ENCODE data around the gene SAPCD2. TPM values are rescaled to one million over a fixed set of nuclear protein-coding genes. Genes with fewer than 3 reads are reported as not detected.

SAPCD2 gene
- total RNA-seq, 1 experiment from 2014 or later, result 57.5 TPM

DNA sequence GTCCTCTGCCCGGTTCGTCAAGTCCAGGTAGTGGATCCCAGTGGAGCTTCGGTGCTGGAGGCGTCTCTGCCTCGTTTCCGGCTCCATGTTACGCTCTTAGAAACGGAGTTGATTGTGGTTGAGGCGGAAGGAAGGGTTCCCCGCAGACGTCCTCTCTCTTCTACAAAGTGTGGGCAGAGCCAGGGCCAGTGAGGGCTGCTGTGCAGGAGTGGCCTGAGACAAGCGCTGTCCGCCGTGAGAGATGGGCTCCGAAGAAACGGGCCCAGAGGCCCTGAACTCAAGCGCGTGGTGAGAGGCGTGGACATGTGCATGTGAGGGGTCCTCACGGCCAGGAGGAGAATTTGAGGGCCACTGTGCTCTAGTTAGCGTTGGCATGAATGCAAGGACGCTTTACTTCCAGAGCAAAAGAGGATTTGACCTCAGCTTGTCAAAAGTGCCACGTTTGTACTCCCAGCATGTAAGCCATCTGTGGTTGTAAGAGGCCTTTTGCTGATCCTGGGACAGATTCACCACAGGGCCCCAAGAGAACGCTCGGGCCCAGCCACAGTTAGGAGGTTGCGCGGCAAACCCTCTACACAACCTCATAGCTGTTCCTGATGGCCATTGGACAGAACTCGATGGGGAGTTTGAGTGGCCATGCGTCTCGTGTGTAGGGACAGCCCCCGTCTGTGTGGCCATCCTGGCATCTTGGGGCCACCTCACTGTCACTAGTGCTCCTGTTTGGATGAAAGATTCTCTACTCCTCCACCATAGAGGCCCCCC is 26.6 kb upstream of the SAPCD2 start:
- Histone ChIP-seq H3K9me3 (no peaks in the 10 kb centered on the region), H3K4me1 (no peaks in the 10 kb centered on the region), H3K36me3 (ENCODE audit: control insufficient read depth, insufficient read depth, low read length) (peaks cover 8% of the 10 kb centered on the region), H3K4me3 (ENCODE audit: low read depth, low read length) (no peak overlapping the region), H3K27me3 (replicated peaks; ENCODE audit: control insufficient read depth, insufficient read depth, low read length) (no peaks in the 10 kb centered on the region)
- Mint-ChIP-seq H3K9me3 (ENCODE audit: unreplicated experiment) (no peaks in the 10 kb centered on the region), H3K36me3 (ENCODE audit: insufficient read depth, unreplicated experiment) (peaks cover 15% of the 10 kb centered on the region), H3K4me3 (ENCODE audit: unreplicated experiment) (no peak overlapping the region), H3K27me3 (ENCODE audit: insufficient read depth, unreplicated experiment) (no peaks in the 10 kb centered on the region), H3K4me1 (ENCODE audit: low read depth, unreplicated experiment) (no peaks in the 10 kb centered on the region), H3K27ac (ENCODE audit: unreplicated experiment) (no peak overlapping the region)
- BruUV-seq (replicated peaks), result no TSS peak
- ChIA-PET POLR2A (no interaction called here), CTCF (no interaction called here)
- DNase-seq, result no peak
- TF ChIP-seq CTCF (IDR thresholded peaks at IDR 0.05; ENCODE audit: insufficient read depth in 1 of 2, low read depth in 1 of 2, low read length in 1 of 2, severe bottlenecking in 1 of 2, unreplicated experiment in 1 of 2), result no peak
- intact Hi-C loops (cut with micrococcal nuclease; ENCODE audit: unreplicated experiment), result no loop called here

GRCh38 chr9:137095664-137096517 is 25.5 kb upstream of the SAPCD2 start:
- Histone ChIP-seq H3K27me3 (replicated peaks; ENCODE audit: control insufficient read depth, insufficient read depth, low read length) (no peaks in the 10 kb centered on the region), H3K9me3 (no peaks in the 10 kb centered on the region), H3K4me1 (no peaks in the 10 kb centered on the region), H3K36me3 (ENCODE audit: control insufficient read depth, insufficient read depth, low read length) (no peaks in the 10 kb centered on the region; the same call in 1 of the 2 replicates), H3K4me3 (ENCODE audit: low read depth, low read length) (no peak overlapping the region)
- intact Hi-C loops (cut with micrococcal nuclease; ENCODE audit: unreplicated experiment), result no loop called here
- no peak for DNase-seq
- Mint-ChIP-seq H3K27ac (ENCODE audit: unreplicated experiment) (no peak overlapping the region), H3K4me3 (ENCODE audit: unreplicated experiment) (no peak overlapping the region), H3K36me3 (ENCODE audit: insufficient read depth, unreplicated experiment) (peaks cover 20% of the 10 kb centered on the region), H3K4me1 (ENCODE audit: low read depth, unreplicated experiment) (no peaks in the 10 kb centered on the region), H3K9me3 (ENCODE audit: unreplicated experiment) (no peaks in the 10 kb centered on the region), H3K27me3 (ENCODE audit: insufficient read depth, unreplicated experiment) (no peaks in the 10 kb centered on the region)
- peak in 1 of 2 experiments; percentile 45 for TF ChIP-seq CTCF (IDR thresholded peaks at IDR 0.05; ENCODE audit: insufficient read depth in 1 of 2, low read depth in 1 of 2, low read length in 1 of 2, severe bottlenecking in 1 of 2, unreplicated experiment in 1 of 2)
- BruUV-seq (replicated peaks), result no TSS peak
- ChIA-PET POLR2A (no interaction called here), CTCF (interaction anchor here (0.7 to 1.6 kb wide), 5 partner anchors 9 to 141 kb away, joined by 3 to 8 read pairs (median 5); partner anchors contain the start of gene MAN1B1)

- no TSS peak for BruUV-seq (replicated peaks)
- Histone ChIP-seq H3K36me3 (ENCODE audit: control insufficient read depth, insufficient read depth, low read length) (no peaks in the 10 kb centered on the region; the same call in 1 of the 2 replicates), H3K4me3 (ENCODE audit: low read depth, low read length) (no peak overlapping the region), H3K4me1 (peaks cover 7% of the 10 kb centered on the region), H3K9me3 (no peaks in the 10 kb centered on the region), H3K27me3 (replicated peaks; ENCODE audit: control insufficient read depth, insufficient read depth, low read length) (no peaks in the 10 kb centered on the region)
- ChIA-PET CTCF (interaction anchor here (1.1 kb wide), 1 partner anchor 25 kb away, joined by 6 read pairs; no protein-coding TSS in a partner anchor), POLR2A (no interaction called here)
- Mint-ChIP-seq H3K4me1 (ENCODE audit: low read depth, unreplicated experiment) (peaks cover 15% of the 10 kb centered on the region), H3K4me3 (ENCODE audit: unreplicated experiment) (no peak overlapping the region), H3K27me3 (ENCODE audit: insufficient read depth, unreplicated experiment) (no peaks in the 10 kb centered on the region), H3K9me3 (ENCODE audit: unreplicated experiment) (no peaks in the 10 kb centered on the region), H3K27ac (ENCODE audit: unreplicated experiment) (peak overlapping the region; percentile 47), H3K36me3 (ENCODE audit: insufficient read depth, unreplicated experiment) (peaks cover 21% of the 10 kb centered on the region)
- peak in 1 of 2 experiments; percentile 26 for DNase-seq
- intact Hi-C loops (cut with micrococcal nuclease; ENCODE audit: unreplicated experiment), result no loop called here
- no peak for TF ChIP-seq CTCF (IDR thresholded peaks at IDR 0.05; ENCODE audit: insufficient read depth in 1 of 2, low read depth in 1 of 2, low read length in 1 of 2, severe bottlenecking in 1 of 2, unreplicated experiment in 1 of 2)
Measured at GRCh38 chr9:137089232-137089947, 19.0 kb upstream of the SAPCD2 start.

All from Caco-2 (cell line).